ENCODE measurements around the gene EFEMP1. TPM values are rescaled to one million over a fixed set of nuclear protein-coding genes. Genes with fewer than 3 reads are reported as not detected.

Gene EFEMP1
- 65.4 and 79.4 TPM in 2 replicates for total RNA-seq

GRCh38 chr2:55923091-55923981 lies at the start of gene EFEMP1:
Gene EFEMP1, minus strand, starts transcription at chr2:55923782. Its CDS starts 1,342 bp downstream, at chr2:55922440.

Other genes with a start within 250 kb of the EFEMP1 start
- 9.5 and 17.3 TPM in 2 replicates for gene PNPT1, start 229.9 kb downstream of the EFEMP1 start, total RNA-seq

Measured in mesangial cell (primary cell).